ENCODE measurements around the gene DTX1. TPM values are rescaled to one million over a fixed set of nuclear protein-coding genes. Genes with fewer than 3 reads are reported as not detected.

The DTX1 gene
- polyA plus RNA-seq, 1 donor (not counting 4 experiments of a cell fraction or from before 2014, with no cell fraction given) = not detected

DNA sequence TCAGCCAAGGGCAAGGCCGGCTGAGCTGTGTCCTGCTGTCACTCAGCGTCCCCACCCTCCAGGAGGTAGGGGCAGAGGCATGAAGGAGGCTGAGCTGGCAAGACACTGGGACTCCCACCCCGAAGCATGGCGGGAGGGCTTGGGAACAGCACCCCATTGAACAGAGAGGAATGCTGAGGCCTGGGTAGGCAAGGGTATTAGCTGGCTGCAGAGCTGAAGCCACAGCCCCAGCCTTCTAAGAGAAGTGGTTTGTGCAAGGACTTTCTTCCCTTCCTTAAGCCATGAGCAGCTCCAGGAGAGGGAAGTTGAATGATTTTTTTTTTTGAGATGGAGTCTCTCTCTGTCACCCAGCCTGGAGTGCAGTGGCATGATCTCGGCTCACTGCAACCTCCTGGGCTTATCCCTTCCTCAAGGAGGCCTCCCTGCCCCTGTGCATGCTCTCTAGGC, 86.4 kb downstream of the DTX1 start:
- FAIRE-seq = no peak
- no peaks in the 10 kb centered on the region for H3K79me2 ChIP-seq (ENCODE audit: control insufficient read depth, insufficient read depth, low read length)
- TF ChIP-seq EZH2 (IDR thresholded peaks at IDR 0.05; ENCODE audit: low read length) = no peak
- TF ChIP-seq, protein P1, sequence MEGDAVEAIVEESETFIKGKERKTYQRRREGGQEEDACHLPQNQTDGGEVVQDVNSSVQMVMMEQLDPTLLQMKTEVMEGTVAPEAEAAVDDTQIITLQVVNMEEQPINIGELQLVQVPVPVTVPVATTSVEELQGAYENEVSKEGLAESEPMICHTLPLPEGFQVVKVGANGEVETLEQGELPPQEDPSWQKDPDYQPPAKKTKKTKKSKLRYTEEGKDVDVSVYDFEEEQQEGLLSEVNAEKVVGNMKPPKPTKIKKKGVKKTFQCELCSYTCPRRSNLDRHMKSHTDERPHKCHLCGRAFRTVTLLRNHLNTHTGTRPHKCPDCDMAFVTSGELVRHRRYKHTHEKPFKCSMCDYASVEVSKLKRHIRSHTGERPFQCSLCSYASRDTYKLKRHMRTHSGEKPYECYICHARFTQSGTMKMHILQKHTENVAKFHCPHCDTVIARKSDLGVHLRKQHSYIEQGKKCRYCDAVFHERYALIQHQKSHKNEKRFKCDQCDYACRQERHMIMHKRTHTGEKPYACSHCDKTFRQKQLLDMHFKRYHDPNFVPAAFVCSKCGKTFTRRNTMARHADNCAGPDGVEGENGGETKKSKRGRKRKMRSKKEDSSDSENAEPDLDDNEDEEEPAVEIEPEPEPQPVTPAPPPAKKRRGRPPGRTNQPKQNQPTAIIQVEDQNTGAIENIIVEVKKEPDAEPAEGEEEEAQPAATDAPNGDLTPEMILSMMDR (optimal IDR thresholded peaks at IDR 0.05 in 1 of 3, IDR thresholded peaks at IDR 0.05 in 1 of 3, conservative IDR thresholded peaks at IDR 0.05 in 1 of 3; ENCODE audit: extremely low read depth in 1 of 3, insufficient read depth in 2 of 3, low read length in 3 of 3) = no peak
- no peaks in the 10 kb centered on the region for H3K36me3 ChIP-seq (ENCODE audit: control insufficient read depth in 2 of 2, extremely low read depth in 1 of 2, insufficient read depth in 2 of 2, low read length in 2 of 2)
- no peak overlapping the region for H3K27ac ChIP-seq (ENCODE audit: control insufficient read depth, insufficient read depth, low read length)
- H3K4me1 ChIP-seq (ENCODE audit: control insufficient read depth, extremely low read depth, insufficient read depth, low read length) = no peaks in the 10 kb centered on the region
- H3K9me3 ChIP-seq (ENCODE audit: control insufficient read depth, low read depth, low read length) = no peaks in the 10 kb centered on the region
- no peaks in the 10 kb centered on the region for H3K27me3 ChIP-seq (ENCODE audit: control insufficient read depth, extremely low read depth, insufficient read depth, low read length)
- H4K20me1 ChIP-seq (ENCODE audit: control insufficient read depth, extremely low read depth, insufficient read depth, low read length) = no peaks in the 10 kb centered on the region
- H3K9ac ChIP-seq (ENCODE audit: control insufficient read depth, extremely low read depth, insufficient read depth, low read length) = no peak overlapping the region
- no peak overlapping the region for H3K4me2 ChIP-seq (ENCODE audit: control insufficient read depth, extremely low read depth, insufficient read depth, low read depth, low read length)
- dilution Hi-C loops (cut with MboI; ENCODE audit: extremely low pct_ligation_motif_present, low sequenced_read_pairs) = no loop called here
- H3K9me1 ChIP-seq (ENCODE audit: control insufficient read depth, extremely low read depth, insufficient read depth, low read length) = no peaks in the 10 kb centered on the region
- no peak for DNase-seq (ENCODE audit: low read depth, low spot score)
- no peak overlapping the region for H2AFZ ChIP-seq (ENCODE audit: control insufficient read depth, low read length)
- H3K4me3 ChIP-seq (ENCODE audit: control insufficient read depth in 2 of 3, extremely low read depth in 1 of 3, insufficient read depth in 2 of 3, low read depth in 1 of 3, low read length in 3 of 3) = no peak overlapping the region

DNA sequence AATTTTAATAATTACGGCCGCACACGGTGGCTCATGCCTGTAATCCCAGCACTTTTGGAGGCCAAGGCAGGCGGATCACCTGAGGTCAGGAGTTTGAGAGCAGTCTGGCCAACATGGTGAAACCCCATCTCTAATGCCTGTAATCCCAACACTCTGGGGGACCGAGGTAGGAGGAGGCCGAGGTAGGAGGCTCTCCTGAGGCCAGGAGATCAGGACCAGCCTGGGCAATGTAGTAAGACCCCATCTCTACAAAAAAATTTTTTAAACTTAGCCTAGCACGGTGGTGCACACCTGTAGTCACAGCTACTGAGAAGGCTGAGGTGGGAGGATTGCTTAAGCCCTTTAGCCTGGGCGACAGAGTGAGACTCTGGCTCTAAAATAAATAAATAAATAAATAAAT, 87.4 kb downstream of the DTX1 start:
- no peaks in the 10 kb centered on the region for H3K79me2 ChIP-seq (ENCODE audit: control insufficient read depth, insufficient read depth, low read length)
- no peak for FAIRE-seq

More for the DNA sequence above, 87.4 kb downstream of the DTX1 start:
- Histone ChIP-seq H3K9me1 (ENCODE audit: control insufficient read depth, extremely low read depth, insufficient read depth, low read length) (no peaks in the 10 kb centered on the region), H3K27ac (ENCODE audit: control insufficient read depth, insufficient read depth, low read length) (no peak overlapping the region), H2AFZ (ENCODE audit: control insufficient read depth, low read length) (no peak overlapping the region), H3K9me3 (ENCODE audit: control insufficient read depth, low read depth, low read length) (no peaks in the 10 kb centered on the region), H3K9ac (ENCODE audit: control insufficient read depth, extremely low read depth, insufficient read depth, low read length) (no peak overlapping the region), H4K20me1 (ENCODE audit: control insufficient read depth, extremely low read depth, insufficient read depth, low read length) (no peaks in the 10 kb centered on the region), H3K36me3 (ENCODE audit: control insufficient read depth in 2 of 2, extremely low read depth in 1 of 2, insufficient read depth in 2 of 2, low read length in 2 of 2) (no peaks in the 10 kb centered on the region), H3K4me1 (ENCODE audit: control insufficient read depth, extremely low read depth, insufficient read depth, low read length) (no peaks in the 10 kb centered on the region), H3K4me3 (ENCODE audit: control insufficient read depth in 2 of 3, extremely low read depth in 1 of 3, insufficient read depth in 2 of 3, low read depth in 1 of 3, low read length in 3 of 3) (no peak overlapping the region), H3K27me3 (ENCODE audit: control insufficient read depth, extremely low read depth, insufficient read depth, low read length) (no peaks in the 10 kb centered on the region), H3K4me2 (ENCODE audit: control insufficient read depth, extremely low read depth, insufficient read depth, low read depth, low read length) (no peak overlapping the region)
- DNase-seq (ENCODE audit: low read depth, low spot score) = no peak
- TF ChIP-seq, protein P1 (optimal IDR thresholded peaks at IDR 0.05 in 1 of 3, IDR thresholded peaks at IDR 0.05 in 1 of 3, conservative IDR thresholded peaks at IDR 0.05 in 1 of 3; ENCODE audit: extremely low read depth in 1 of 3, insufficient read depth in 2 of 3, low read length in 3 of 3) = no peak
- TF ChIP-seq EZH2 (IDR thresholded peaks at IDR 0.05; ENCODE audit: low read length) = no peak
- dilution Hi-C loops (cut with MboI; ENCODE audit: extremely low pct_ligation_motif_present, low sequenced_read_pairs) = no loop called here

All from keratinocyte (primary cell).